GM19468 (cell line): Measurements from ENCODE around the gene IQCH.

Source experiments
- ATAC-seq: cut with Tn5 transposase; IDR thresholded peaks from one replicate; pipeline ENCODE4 v1.9.1; 2021; ENCODE audit warnings: mild to moderate bottlenecking, moderate library complexity, moderate number of reproducible peaks; ENCODE audit not compliant: unreplicated experiment; ENCODE audit errors: extremely low read depth

The IQCH gene

GRCh38 chr15:67296188-67296587, 41.6 kb downstream of the IQCH start:
- ATAC-seq = no peak

- no peak for ATAC-seq
Measured at GRCh38 chr15:67296684-67297083, 42.1 kb downstream of the IQCH start.

GRCh38 chr15:67300266-67301025, 45.9 kb downstream of the IQCH start:
- ATAC-seq = no peak

GRCh38 chr15:67303490-67304363, 49.1 kb downstream of the IQCH start:
- no peak for ATAC-seq

GRCh38 chr15:67304778-67305177, 50.2 kb downstream of the IQCH start:
- no peak for ATAC-seq

GRCh38 chr15:67305506-67305905, 50.9 kb downstream of the IQCH start:
- no peak for ATAC-seq

- ATAC-seq = no peak
Measured at GRCh38 chr15:67307156-67307555, 52.6 kb downstream of the IQCH start.

GRCh38 chr15:67307889-67308597, 53.5 kb downstream of the IQCH start:
- ATAC-seq = no peak

- no peak for ATAC-seq
Measured at GRCh38 chr15:67311731-67312130, 57.1 kb downstream of the IQCH start.

GRCh38 chr15:67319961-67320360, 65.4 kb downstream of the IQCH start:
- ATAC-seq = no peak

GRCh38 chr15:67321352-67321751, 66.8 kb downstream of the IQCH start:
- ATAC-seq = no peak

- no peak for ATAC-seq
Measured at GRCh38 chr15:67322481-67322880, 67.9 kb downstream of the IQCH start.

GRCh38 chr15:67327312-67327711, 72.7 kb downstream of the IQCH start:
- no peak for ATAC-seq

- ATAC-seq = no peak
Measured at GRCh38 chr15:67327737-67328136, 73.2 kb downstream of the IQCH start.

- no peak for ATAC-seq
Measured at GRCh38 chr15:67329984-67330733, 75.6 kb downstream of the IQCH start.

- no peak for ATAC-seq
Measured at GRCh38 chr15:67331676-67332075, 77.1 kb downstream of the IQCH start.

- no peak for ATAC-seq
Measured at GRCh38 chr15:67335026-67335425, 80.4 kb downstream of the IQCH start.

GRCh38 chr15:67335534-67336222, 81.1 kb downstream of the IQCH start:
- no peak for ATAC-seq

- no peak for ATAC-seq
Measured at GRCh38 chr15:67340630-67341029, 86.0 kb downstream of the IQCH start.

- ATAC-seq = no peak
Measured at GRCh38 chr15:67341539-67341938, 87.0 kb downstream of the IQCH start.
